ENCODE measurements around the gene POTEF.
"Not testable (repeated sequence)": the region's sequence is repeated elsewhere in the genome, so short reads cannot be mapped to it uniquely, and the experiment has no call there.

POTEF gene

DNA sequence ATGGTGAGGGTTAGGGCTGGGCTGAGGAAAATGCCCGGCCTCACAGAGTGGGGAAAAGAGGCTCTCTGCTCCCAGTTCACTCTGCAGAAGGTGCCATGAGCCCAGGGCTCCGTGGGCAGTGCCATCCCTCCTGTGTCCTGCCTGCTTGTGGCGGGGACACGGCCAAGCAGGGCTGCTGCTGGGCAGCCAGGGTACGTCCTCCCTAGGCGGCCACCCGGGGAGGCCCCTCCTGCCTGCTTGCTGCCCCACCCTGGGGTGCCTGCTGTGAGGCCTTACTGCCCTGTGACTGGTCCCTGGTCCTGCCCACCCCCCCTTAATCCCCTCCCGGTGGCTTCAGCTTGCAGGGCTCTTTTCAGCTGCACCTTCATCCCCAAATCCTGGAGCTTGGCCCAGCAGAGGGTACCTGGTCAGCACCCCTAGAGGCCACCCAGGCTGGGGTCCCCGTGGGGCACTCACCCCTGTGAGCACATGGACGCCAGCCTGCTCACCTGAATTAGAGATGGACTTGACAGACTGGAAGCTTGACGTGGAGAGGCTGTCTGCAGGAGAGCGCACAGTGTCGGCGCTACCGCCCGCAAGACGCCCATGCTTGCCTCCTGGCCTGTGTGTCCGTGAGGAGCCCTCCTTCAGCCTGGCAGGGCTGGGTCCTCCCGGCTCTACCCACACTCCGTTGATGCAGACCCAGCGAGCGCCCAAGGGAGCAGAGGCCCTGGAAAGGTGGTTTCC lies 12.8 kb upstream of the POTEF start:
- H3K36me3 ChIP-seq (ENCODE audit: control insufficient read depth in 2 of 2, insufficient read depth in 2 of 2, low read length in 2 of 2); H3K9me3 ChIP-seq (ENCODE audit: control insufficient read depth in 2 of 2, low read length in 2 of 2); H3K27ac ChIP-seq (ENCODE audit: low read depth in 2 of 2, low read length in 2 of 2); H3K4me1 ChIP-seq (ENCODE audit: control insufficient read depth in 2 of 2, insufficient read depth in 2 of 2, low read length in 2 of 2); H3K9ac ChIP-seq (ENCODE audit: low read depth in 1 of 2, low read length in 2 of 2); H3K27me3 ChIP-seq (ENCODE audit: control insufficient read depth in 2 of 2, insufficient read depth in 2 of 2, low read length in 2 of 2); H3K4me3 ChIP-seq (ENCODE audit: low read length in 2 of 2): not testable (repeated sequence)

DNA sequence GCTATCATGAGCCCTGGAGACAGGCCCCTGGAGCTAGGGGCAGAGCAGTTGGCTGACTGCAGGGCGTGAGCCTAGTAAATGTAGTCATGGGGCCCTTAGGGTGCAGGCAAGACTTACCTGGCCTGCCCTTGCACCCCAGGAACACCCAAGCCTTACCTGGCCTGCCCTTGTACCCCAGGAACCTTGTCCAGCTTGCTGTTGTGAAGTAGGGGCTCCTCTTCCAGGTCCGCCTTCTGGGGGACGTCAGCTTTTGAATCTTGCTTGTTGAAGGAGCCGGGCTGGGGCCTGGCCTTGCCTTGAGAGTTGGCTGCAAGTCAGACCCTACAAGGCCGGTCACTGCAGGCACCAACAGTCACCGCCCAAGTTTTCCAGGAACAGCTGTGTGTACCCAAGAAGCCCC lies 12.0 kb upstream of the POTEF start:
- not testable (repeated sequence) for H3K27ac ChIP-seq (ENCODE audit: low read depth in 2 of 2, low read length in 2 of 2); H3K27me3 ChIP-seq (ENCODE audit: control insufficient read depth in 2 of 2, insufficient read depth in 2 of 2, low read length in 2 of 2); H3K9ac ChIP-seq (ENCODE audit: low read depth in 1 of 2, low read length in 2 of 2); H3K36me3 ChIP-seq (ENCODE audit: control insufficient read depth in 2 of 2, insufficient read depth in 2 of 2, low read length in 2 of 2); H3K9me3 ChIP-seq (ENCODE audit: control insufficient read depth in 2 of 2, low read length in 2 of 2); H3K4me1 ChIP-seq (ENCODE audit: control insufficient read depth in 2 of 2, insufficient read depth in 2 of 2, low read length in 2 of 2); H3K4me3 ChIP-seq (ENCODE audit: low read length in 2 of 2)

DNA sequence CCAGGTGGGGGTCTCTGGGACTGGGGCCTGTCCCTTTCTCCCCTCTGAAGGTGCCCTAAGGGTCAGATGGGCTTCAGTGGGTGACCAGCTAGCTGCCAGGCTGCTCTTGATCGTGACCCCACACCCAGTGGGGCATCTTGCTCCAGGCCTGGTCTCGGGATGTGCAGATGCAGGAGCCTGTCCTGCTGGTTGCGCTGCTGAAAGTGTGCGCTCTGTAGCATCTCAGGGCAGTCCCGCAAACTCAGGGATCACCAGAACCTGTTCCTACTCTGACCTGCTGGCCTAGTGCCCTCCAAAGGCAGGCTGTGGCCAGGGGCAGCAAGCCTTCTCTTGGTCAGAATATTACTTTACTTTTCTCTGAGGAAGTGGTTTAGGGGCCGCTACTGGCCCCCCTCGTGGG lies 11.5 kb upstream of the POTEF start:
- not testable (repeated sequence) for H3K27me3 ChIP-seq (ENCODE audit: control insufficient read depth in 2 of 2, insufficient read depth in 2 of 2, low read length in 2 of 2); H3K9me3 ChIP-seq (ENCODE audit: control insufficient read depth in 2 of 2, low read length in 2 of 2); H3K9ac ChIP-seq (ENCODE audit: low read depth in 1 of 2, low read length in 2 of 2); H3K4me3 ChIP-seq (ENCODE audit: low read length in 2 of 2); H3K36me3 ChIP-seq (ENCODE audit: control insufficient read depth in 2 of 2, insufficient read depth in 2 of 2, low read length in 2 of 2); H3K4me1 ChIP-seq (ENCODE audit: control insufficient read depth in 2 of 2, insufficient read depth in 2 of 2, low read length in 2 of 2); H3K27ac ChIP-seq (ENCODE audit: low read depth in 2 of 2, low read length in 2 of 2)

DNA sequence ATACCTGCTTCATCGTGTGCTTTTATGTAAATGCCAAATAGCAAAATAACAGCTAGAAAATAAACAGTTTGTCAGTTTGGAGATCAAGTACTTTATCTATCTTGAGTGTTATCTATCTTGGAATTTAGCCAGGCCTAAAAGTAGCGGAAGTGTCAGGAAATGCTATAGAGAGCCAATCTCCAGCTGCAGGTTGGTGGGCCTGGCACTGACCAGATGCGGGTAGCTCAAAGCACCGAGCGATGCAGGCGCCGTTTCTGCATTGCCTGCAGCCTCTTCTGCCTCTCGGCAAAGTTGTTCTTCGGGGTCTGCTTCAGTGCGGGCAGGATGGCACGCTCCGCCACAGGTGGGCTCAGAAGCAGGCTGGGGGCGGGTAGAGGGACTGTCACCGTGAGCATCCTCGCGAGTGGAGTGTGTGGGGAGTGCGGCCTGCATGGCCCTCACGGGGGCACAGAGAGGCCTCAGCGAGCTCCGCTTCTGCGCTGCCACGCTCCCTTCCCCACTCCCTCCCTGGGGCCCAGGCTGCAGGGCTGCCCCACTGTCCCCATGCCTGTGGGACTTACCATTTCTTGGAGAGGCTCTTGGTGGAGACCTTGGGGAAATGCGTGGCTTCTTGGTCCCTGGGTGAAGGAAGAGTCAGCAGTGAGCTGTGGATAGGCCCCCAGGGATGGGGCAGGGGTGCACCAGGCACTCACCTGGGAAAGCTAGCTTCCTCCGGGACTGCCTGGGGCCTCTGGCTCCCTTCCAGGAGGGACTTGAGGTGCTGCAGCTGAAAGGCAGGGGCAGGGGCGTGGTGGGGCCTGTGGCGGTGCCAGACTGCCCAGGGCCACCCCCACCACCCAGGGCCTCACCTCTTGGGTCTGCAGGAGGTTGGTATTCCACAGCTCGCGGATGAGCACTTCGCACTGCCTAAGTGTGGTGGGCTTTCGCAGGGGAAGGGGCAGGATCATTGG lies 10.6 kb upstream of the POTEF start:
- not testable (repeated sequence) for H3K4me3 ChIP-seq (ENCODE audit: low read length in 2 of 2); H3K36me3 ChIP-seq (ENCODE audit: control insufficient read depth in 2 of 2, insufficient read depth in 2 of 2, low read length in 2 of 2); H3K9ac ChIP-seq (ENCODE audit: low read depth in 1 of 2, low read length in 2 of 2); H3K27ac ChIP-seq (ENCODE audit: low read depth in 2 of 2, low read length in 2 of 2); H3K9me3 ChIP-seq (ENCODE audit: control insufficient read depth in 2 of 2, low read length in 2 of 2); H3K4me1 ChIP-seq (ENCODE audit: control insufficient read depth in 2 of 2, insufficient read depth in 2 of 2, low read length in 2 of 2); H3K27me3 ChIP-seq (ENCODE audit: control insufficient read depth in 2 of 2, insufficient read depth in 2 of 2, low read length in 2 of 2)

DNA sequence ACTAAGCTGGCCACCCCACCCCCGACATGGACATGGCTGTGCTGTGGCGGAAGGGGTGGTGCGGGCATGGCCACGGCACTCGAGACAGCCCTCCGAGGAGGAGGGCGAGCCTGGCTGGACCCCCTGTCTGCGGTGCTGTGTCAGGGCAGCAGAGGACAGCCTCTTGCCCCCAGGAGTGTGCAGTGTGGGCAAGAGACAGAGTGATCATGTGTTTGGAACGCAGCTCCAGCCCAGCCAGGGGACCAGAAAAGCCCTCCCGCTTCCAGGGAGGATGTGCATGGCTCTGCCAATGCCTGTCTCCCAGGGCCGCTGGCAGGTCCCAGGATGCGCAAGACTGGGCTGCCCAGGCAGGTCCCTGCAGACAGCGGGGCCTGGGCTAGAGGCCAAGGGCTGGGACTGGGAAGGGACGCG lies 9.8 kb upstream of the POTEF start:
- H3K9me3 ChIP-seq (ENCODE audit: control insufficient read depth in 2 of 2, low read length in 2 of 2); H3K9ac ChIP-seq (ENCODE audit: low read depth in 1 of 2, low read length in 2 of 2); H3K4me1 ChIP-seq (ENCODE audit: control insufficient read depth in 2 of 2, insufficient read depth in 2 of 2, low read length in 2 of 2); H3K27me3 ChIP-seq (ENCODE audit: control insufficient read depth in 2 of 2, insufficient read depth in 2 of 2, low read length in 2 of 2); H3K27ac ChIP-seq (ENCODE audit: low read depth in 2 of 2, low read length in 2 of 2); H3K4me3 ChIP-seq (ENCODE audit: low read length in 2 of 2); H3K36me3 ChIP-seq (ENCODE audit: control insufficient read depth in 2 of 2, insufficient read depth in 2 of 2, low read length in 2 of 2): not testable (repeated sequence)

DNA sequence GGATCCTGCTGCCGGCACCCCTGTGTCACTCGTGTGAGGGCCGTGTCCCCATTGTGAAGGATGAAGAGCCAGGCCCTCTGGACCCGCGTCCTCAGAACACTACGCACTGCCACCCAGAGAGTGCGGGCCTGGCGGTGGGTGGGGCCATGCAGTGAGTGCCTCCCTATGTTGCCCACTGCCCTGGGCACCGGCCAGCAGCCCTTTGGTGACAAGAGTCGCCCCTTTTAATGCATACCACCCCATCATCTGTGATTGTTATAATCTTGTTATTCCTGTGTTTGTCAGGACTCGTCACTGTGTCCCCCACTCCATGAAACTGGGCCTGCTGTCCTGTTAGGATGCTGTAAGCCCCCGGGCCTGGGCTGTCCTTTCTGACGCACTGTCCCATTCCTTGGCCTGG lies 9.3 kb upstream of the POTEF start:
- H3K4me3 ChIP-seq (ENCODE audit: low read length in 2 of 2); H3K9ac ChIP-seq (ENCODE audit: low read depth in 1 of 2, low read length in 2 of 2); H3K9me3 ChIP-seq (ENCODE audit: control insufficient read depth in 2 of 2, low read length in 2 of 2); H3K4me1 ChIP-seq (ENCODE audit: control insufficient read depth in 2 of 2, insufficient read depth in 2 of 2, low read length in 2 of 2); H3K27me3 ChIP-seq (ENCODE audit: control insufficient read depth in 2 of 2, insufficient read depth in 2 of 2, low read length in 2 of 2); H3K27ac ChIP-seq (ENCODE audit: low read depth in 2 of 2, low read length in 2 of 2); H3K36me3 ChIP-seq (ENCODE audit: control insufficient read depth in 2 of 2, insufficient read depth in 2 of 2, low read length in 2 of 2): not testable (repeated sequence)

DNA sequence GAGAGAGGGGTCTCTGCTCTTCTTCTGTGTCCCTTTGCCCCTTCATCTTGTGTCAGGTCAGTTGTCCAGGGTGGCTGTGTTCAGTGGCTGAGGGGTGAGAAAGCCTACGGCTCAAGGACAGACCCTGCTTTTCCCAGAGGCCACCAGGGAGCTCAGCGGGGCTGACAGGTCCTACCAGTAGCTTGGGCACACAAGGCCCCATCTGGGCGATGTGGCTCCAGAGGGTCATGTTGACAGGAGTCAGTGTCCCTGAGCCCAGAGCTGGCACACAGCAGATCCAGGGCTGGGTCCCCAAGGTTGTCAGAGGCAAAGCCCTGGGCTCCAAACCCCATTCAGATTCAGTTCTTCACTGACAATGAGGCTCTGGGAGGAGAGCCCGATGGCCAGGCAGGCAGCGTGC lies 8.1 kb upstream of the POTEF start:
- not testable (repeated sequence) for H3K4me3 ChIP-seq (ENCODE audit: low read length in 2 of 2); H3K27me3 ChIP-seq (ENCODE audit: control insufficient read depth in 2 of 2, insufficient read depth in 2 of 2, low read length in 2 of 2); H3K9ac ChIP-seq (ENCODE audit: low read depth in 1 of 2, low read length in 2 of 2); H3K9me3 ChIP-seq (ENCODE audit: control insufficient read depth in 2 of 2, low read length in 2 of 2); H3K4me1 ChIP-seq (ENCODE audit: control insufficient read depth in 2 of 2, insufficient read depth in 2 of 2, low read length in 2 of 2); H3K27ac ChIP-seq (ENCODE audit: low read depth in 2 of 2, low read length in 2 of 2); H3K36me3 ChIP-seq (ENCODE audit: control insufficient read depth in 2 of 2, insufficient read depth in 2 of 2, low read length in 2 of 2)

DNA sequence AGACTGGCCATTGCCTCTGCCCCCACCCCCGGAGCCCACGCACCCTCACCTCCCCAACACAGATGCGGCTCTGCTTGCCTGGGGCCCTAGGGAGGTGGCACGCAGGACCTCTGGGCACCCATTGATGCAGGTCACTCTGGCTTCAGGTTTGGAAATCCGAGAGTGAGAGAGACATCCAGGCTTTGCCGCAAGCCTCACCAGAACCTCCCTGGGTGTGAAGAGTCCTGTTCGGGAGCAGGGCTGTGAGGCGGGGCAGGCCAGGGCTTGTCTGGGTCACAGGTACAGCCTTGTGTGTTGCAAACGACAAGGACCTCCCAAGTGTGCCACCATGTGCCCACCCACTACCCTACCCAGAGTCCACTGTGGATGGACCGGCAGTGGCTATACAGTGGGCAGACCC lies 7.5 kb upstream of the POTEF start:
- H3K4me1 ChIP-seq (ENCODE audit: control insufficient read depth in 2 of 2, insufficient read depth in 2 of 2, low read length in 2 of 2); H3K4me3 ChIP-seq (ENCODE audit: low read length in 2 of 2); H3K9me3 ChIP-seq (ENCODE audit: control insufficient read depth in 2 of 2, low read length in 2 of 2); H3K27ac ChIP-seq (ENCODE audit: low read depth in 2 of 2, low read length in 2 of 2); H3K36me3 ChIP-seq (ENCODE audit: control insufficient read depth in 2 of 2, insufficient read depth in 2 of 2, low read length in 2 of 2); H3K9ac ChIP-seq (ENCODE audit: low read depth in 1 of 2, low read length in 2 of 2); H3K27me3 ChIP-seq (ENCODE audit: control insufficient read depth in 2 of 2, insufficient read depth in 2 of 2, low read length in 2 of 2): not testable (repeated sequence)

DNA sequence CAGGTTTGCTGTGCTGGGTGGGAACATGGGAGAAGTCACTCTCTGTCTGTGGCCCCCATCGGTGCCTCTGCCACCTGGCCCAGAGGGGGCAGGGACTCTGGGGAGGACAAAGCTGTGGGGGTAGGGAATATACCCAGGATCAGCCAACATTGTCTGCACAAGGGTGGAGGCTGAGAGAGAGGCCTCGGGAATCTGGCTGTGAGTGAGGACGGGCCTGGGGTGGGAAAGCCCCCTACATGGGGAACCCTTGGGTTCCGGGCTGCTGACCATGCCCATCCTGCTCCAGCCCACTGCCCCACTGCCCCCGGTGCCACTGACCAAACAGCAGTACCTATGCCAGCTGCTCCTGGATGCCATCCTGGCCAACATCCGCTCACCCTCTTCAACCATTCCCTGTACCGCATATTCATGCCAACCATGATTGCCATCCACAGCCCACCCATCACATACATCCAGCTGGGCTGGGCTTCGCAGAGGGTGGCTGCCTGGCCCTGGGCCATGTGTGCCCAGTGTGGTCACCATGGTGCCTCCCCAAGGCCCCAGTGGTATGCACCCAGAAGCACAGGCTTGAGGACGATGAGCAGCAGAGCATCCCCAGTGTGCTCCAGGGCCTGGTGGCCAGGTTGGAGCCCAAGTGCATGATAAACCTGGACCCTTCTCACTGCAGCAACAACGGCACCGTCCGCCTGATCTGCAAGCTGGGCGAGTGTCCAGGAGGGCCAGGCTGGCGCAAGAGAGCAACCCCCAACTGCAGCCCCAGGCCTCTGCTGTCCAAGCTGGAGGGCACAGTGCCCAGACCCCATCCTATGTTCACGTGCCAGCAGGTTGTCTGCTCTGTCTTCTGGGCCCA lies 6.9 kb upstream of the POTEF start:
- H3K36me3 ChIP-seq (ENCODE audit: control insufficient read depth in 2 of 2, insufficient read depth in 2 of 2, low read length in 2 of 2), result no peaks in the 10 kb centered on the region
- H3K9ac ChIP-seq (ENCODE audit: low read depth in 1 of 2, low read length in 2 of 2), result no peak overlapping the region
- no peaks in the 10 kb centered on the region for H3K27me3 ChIP-seq (ENCODE audit: control insufficient read depth in 2 of 2, insufficient read depth in 2 of 2, low read length in 2 of 2)
- no peaks in the 10 kb centered on the region for H3K4me1 ChIP-seq (ENCODE audit: control insufficient read depth in 2 of 2, insufficient read depth in 2 of 2, low read length in 2 of 2)
- no peak overlapping the region for H3K27ac ChIP-seq (ENCODE audit: low read depth in 2 of 2, low read length in 2 of 2)
- no peaks in the 10 kb centered on the region for H3K9me3 ChIP-seq (ENCODE audit: control insufficient read depth in 2 of 2, low read length in 2 of 2)
- no peak overlapping the region for H3K4me3 ChIP-seq (ENCODE audit: low read length in 2 of 2)

DNA sequence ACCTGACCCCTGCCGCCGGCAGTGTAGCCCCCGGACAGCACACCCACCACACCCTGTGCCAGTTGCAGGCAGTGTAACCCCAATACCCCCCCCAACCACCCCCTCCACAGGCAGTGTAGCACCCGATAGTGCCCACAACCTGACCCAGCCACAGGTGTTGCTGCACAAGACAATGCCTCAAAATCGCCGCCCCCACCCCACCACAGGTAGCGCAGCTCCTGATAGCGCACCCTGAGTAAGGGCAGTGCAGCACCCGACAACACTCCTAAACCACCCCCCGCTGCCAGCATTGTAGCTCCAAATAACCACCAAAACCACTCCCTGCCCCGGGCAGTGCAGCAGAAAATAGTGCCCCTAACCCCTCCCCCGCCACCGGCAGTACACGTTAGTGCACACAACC lies 558 bp downstream of the POTEF start:
- not testable (repeated sequence) for H3K27me3 ChIP-seq (ENCODE audit: control insufficient read depth in 2 of 2, insufficient read depth in 2 of 2, low read length in 2 of 2); H3K36me3 ChIP-seq (ENCODE audit: control insufficient read depth in 2 of 2, insufficient read depth in 2 of 2, low read length in 2 of 2); H3K27ac ChIP-seq (ENCODE audit: low read depth in 2 of 2, low read length in 2 of 2); H3K4me3 ChIP-seq (ENCODE audit: low read length in 2 of 2); H3K4me1 ChIP-seq (ENCODE audit: control insufficient read depth in 2 of 2, insufficient read depth in 2 of 2, low read length in 2 of 2); H3K9ac ChIP-seq (ENCODE audit: low read depth in 1 of 2, low read length in 2 of 2); H3K9me3 ChIP-seq (ENCODE audit: control insufficient read depth in 2 of 2, low read length in 2 of 2)
